Liver (tissue), 9 donors: ENCODE measurements around the gene PATJ. TPM values are rescaled to one million over a fixed set of nuclear protein-coding genes. Genes with fewer than 3 reads are reported as not detected.

Experiments
- DNase-seq: peaks from one replicate; pipeline ENCODE4 v3.0.0-alpha.2; 2017; ENCODE audit warnings: low spot score
- H3K27ac ChIP-seq, 2 donors: one replicate each; pipeline ENCODE4 v1.7.0; 2013; ENCODE audit warnings: inconsistent platforms in 2 of 2, low read length in 2 of 2, control low read depth in 1 of 2, low read depth in 1 of 2, mild to moderate bottlenecking in 1 of 2
- H3K27me3 ChIP-seq, 4 donors: one replicate each; pipeline versions ENCODE4 v1.6.1 to v1.7.0; 2013; ENCODE audit warnings: low read length in 3 of 4, inconsistent platforms in 1 of 4, mild to moderate bottlenecking in 1 of 4, moderate library complexity in 1 of 4; ENCODE audit not compliant: control insufficient read depth in 4 of 4, insufficient read depth in 4 of 4
- H3K36me3 ChIP-seq, 4 donors: one replicate each; pipeline versions ENCODE4 v1.6.1 to v1.7.0; 2013; ENCODE audit warnings: low read length in 3 of 4, mild to moderate bottlenecking in 3 of 4, low read depth in 1 of 4, moderate library complexity in 1 of 4; ENCODE audit not compliant: control insufficient read depth in 4 of 4, insufficient read depth in 3 of 4
- H3K4me1 ChIP-seq, 4 donors: one replicate each; pipeline versions ENCODE4 v1.6.1 to v1.7.0; 2013; ENCODE audit warnings: low read length in 3 of 4, mild to moderate bottlenecking in 3 of 4, moderate library complexity in 1 of 4; ENCODE audit not compliant: control insufficient read depth in 4 of 4, insufficient read depth in 4 of 4
- H3K4me3 ChIP-seq, 3 donors: one replicate each; pipeline versions ENCODE4 v1.6.1 to v1.7.0; 2013; ENCODE audit warnings: low read length in 3 of 3, control low read depth in 1 of 3, low read depth in 1 of 3, mild to moderate bottlenecking in 1 of 3
- H3K9ac ChIP-seq, 2 donors: one replicate each; pipeline ENCODE4 v1.7.0; 2013; ENCODE audit warnings: low read length in 2 of 2, mild to moderate bottlenecking in 2 of 2, moderate library complexity in 2 of 2, control low read depth in 1 of 2, low read depth in 1 of 2
- H3K9me3 ChIP-seq, 4 donors: one replicate each; pipeline versions ENCODE4 v1.6.1 to v1.7.0; 2013; ENCODE audit warnings: low read length in 3 of 4; ENCODE audit not compliant: control insufficient read depth in 4 of 4
- ATF3 ChIP-seq: IDR thresholded peaks from 2 replicates; pipeline ENCODE4 v1.6.1; 2016; ENCODE audit warnings: antibody characterized with exemption
- CTCF ChIP-seq: fragments of 150-350 bp; IDR thresholded peaks from 2 replicates; pipeline ENCODE4 v1.5.1; 2017; ENCODE audit warnings: improper control_type of control experiment, low read depth, low read length; ENCODE audit not compliant: missing input control
- EGR1 ChIP-seq, 2 donors: IDR thresholded peaks; 2 replicates each; pipeline ENCODE4 v1.6.1; 2016 to 2018; ENCODE audit warnings: antibody characterized with exemption in 2 of 2, low read depth in 2 of 2
- FOXA1 ChIP-seq: IDR thresholded peaks from 2 replicates; pipeline ENCODE4 v1.6.1; 2016; ENCODE audit warnings: antibody characterized with exemption
- FOXA2 ChIP-seq: IDR thresholded peaks from 2 replicates; pipeline ENCODE4 v1.6.1; 2016; ENCODE audit warnings: antibody characterized with exemption
- GABPA ChIP-seq, 2 donors: IDR thresholded peaks in 1 of 2; conservative IDR thresholded peaks in 1 of 2; 2 replicates each; pipeline ENCODE4 v1.6.1; 2016; ENCODE audit warnings: antibody characterized with exemption in 2 of 2, mild to moderate bottlenecking in 1 of 2, moderate library complexity in 1 of 2
- HNF4A ChIP-seq, 2 donors: conservative IDR thresholded peaks; 2 replicates each; pipeline ENCODE4 v1.6.1; 2016; ENCODE audit warnings: antibody characterized with exemption in 2 of 2, mild to moderate bottlenecking in 2 of 2
- HNF4G ChIP-seq: IDR thresholded peaks from 2 replicates; pipeline ENCODE4 v1.6.1; 2016; ENCODE audit warnings: antibody characterized with exemption
- JUND ChIP-seq, 2 donors: IDR thresholded peaks; 2 replicates each; pipeline ENCODE4 v1.6.1; 2016; ENCODE audit warnings: antibody characterized with exemption in 2 of 2
- MAX ChIP-seq: IDR thresholded peaks from 2 replicates; pipeline ENCODE4 v1.6.1; 2016; ENCODE audit warnings: antibody characterized with exemption
- NR2F2 ChIP-seq: IDR thresholded peaks from 2 replicates; pipeline ENCODE4 v1.6.1; 2016; ENCODE audit warnings: antibody characterized with exemption
- RAD21 ChIP-seq, 2 donors: IDR thresholded peaks; 2 replicates each; pipeline ENCODE4 v1.6.1; 2016; ENCODE audit warnings: antibody characterized with exemption in 2 of 2, mild to moderate bottlenecking in 2 of 2
- REST ChIP-seq: IDR thresholded peaks from 2 replicates; pipeline ENCODE4 v1.6.1; 2016; ENCODE audit warnings: antibody characterized with exemption, mild to moderate bottlenecking
- RXRA ChIP-seq, 2 donors: IDR thresholded peaks; 2 replicates each; pipeline ENCODE4 v1.6.1; 2017 to 2018; ENCODE audit warnings: antibody characterized with exemption in 2 of 2, mild to moderate bottlenecking in 1 of 2
- SP1 ChIP-seq: IDR thresholded peaks from 2 replicates; pipeline ENCODE4 v1.6.1; 2018; ENCODE audit warnings: antibody characterized with exemption, mild to moderate bottlenecking
- TAF1 ChIP-seq: conservative IDR thresholded peaks from 2 replicates; pipeline ENCODE4 v1.6.1; 2016; ENCODE audit warnings: antibody characterized with exemption, mild to moderate bottlenecking
- YY1 ChIP-seq: IDR thresholded peaks from 2 replicates; pipeline ENCODE4 v1.6.1; 2016; ENCODE audit warnings: antibody characterized with exemption, mild to moderate bottlenecking
- ZBTB33 ChIP-seq: IDR thresholded peaks from 2 replicates; pipeline ENCODE4 v1.6.1; 2016; ENCODE audit warnings: antibody characterized with exemption
- WGBS: extraction: QIAGEN DNeasy Blood & Tissue Kit; methylation state at CpG from one replicate; pipeline ENCODE4 v1.1.7; 2013; 5-methylcytosine and 5-hydroxymethylcytosine counted together
- polyA plus RNA-seq, 2 donors: library from polyadenylated mRNA; stranded (reverse) in 1 of 2; unstranded in 1 of 2; fragments of 200-250 nt in 1 of 2; fragments of >200 nt in 1 of 2; fragmentation: Nextera tagmentation in 1 of 2; extraction: Ambion mirVana in 1 of 2; gene quantifications; one replicate each; pipeline versions ENCODE4 v1.2.1 to v1.2.3, GENCODE V29; 2013 to 2015
- total RNA-seq, 2 donors: library from RNA; depleted of rRNA; stranded (reverse); fragments of >200 nt; gene quantifications; one replicate each; pipeline ENCODE4 v1.2.3, GENCODE V29; 2014
- donor health status: healthy.
- donor health status: healthy.
- donor health status: healthy.
- donor health status: healthy.
- donor health status: healthy.

The PATJ gene
- total and polyA plus RNA-seq, 4 donors = 5.7 to 29.8 (median 9.0) TPM

GRCh38 chr1:61825393-61825792 lies 83.1 kb downstream of the PATJ start (continued):
- TF ChIP-seq FOXA2 (no peak), ZBTB33 (no peak)

- DNase-seq = no peak
- no peak for TF ChIP-seq FOXA2
- no peak for TF ChIP-seq ZBTB33
- no peak for TF ChIP-seq HNF4G
- no peak for TF ChIP-seq REST
- no peak for TF ChIP-seq CTCF
- no peak for TF ChIP-seq ATF3
- TF ChIP-seq RAD21 (IDR thresholded peaks at IDR 0.05) = no peak
- no peak for TF ChIP-seq EGR1 (IDR thresholded peaks at IDR 0.05; ENCODE audit: low read depth in 2 of 2)
- TF ChIP-seq SP1 = no peak
- no peak for TF ChIP-seq GABPA (IDR thresholded peaks at IDR 0.05 in 1 of 2, conservative IDR thresholded peaks at IDR 0.05 in 1 of 2)
- TF ChIP-seq FOXA1 = no peak
- TF ChIP-seq NR2F2 = no peak
- TF ChIP-seq MAX = no peak
- TF ChIP-seq JUND (IDR thresholded peaks at IDR 0.05) = no peak
- no peak for TF ChIP-seq RXRA (IDR thresholded peaks at IDR 0.05)
- TF ChIP-seq YY1 = no peak
- no peak for TF ChIP-seq HNF4A (conservative IDR thresholded peaks at IDR 0.05)
- no peak for TF ChIP-seq TAF1
- Histone ChIP-seq H3K9me3 (no peaks in the 10 kb centered on the region), H3K36me3 (peaks cover 3 to 35% (median 16%) of the 10 kb centered on the region in 4 donors), H3K4me1 (no peaks in the 10 kb centered on the region), H3K27ac (no peak overlapping the region), H3K9ac (no peak overlapping the region), H3K27me3 (no peaks in the 10 kb centered on the region), H3K4me3 (no peak overlapping the region)
- WGBS = 84% methylated on average over 3 of the region's 3 CpGs
Measured at GRCh38 chr1:61828805-61829204, 86.5 kb downstream of the PATJ start.
